ENCODE measurements around the gene DAB2IP.

The DAB2IP gene

GRCh38 chr9:121818016-121818661 is 166.7 kb downstream of the DAB2IP start:
- DNase-seq (ENCODE audit: low read depth): no peak

- no peak for DNase-seq (ENCODE audit: low read depth)
Measured at GRCh38 chr9:121818841-121819427, 167.5 kb downstream of the DAB2IP start.

- DNase-seq (ENCODE audit: low read depth): no peak
Measured at GRCh38 chr9:121819428-121820231, 168.2 kb downstream of the DAB2IP start.

GRCh38 chr9:121820286-121821005 is 169.0 kb downstream of the DAB2IP start:
- no peak for DNase-seq (ENCODE audit: low read depth)

- DNase-seq (ENCODE audit: low read depth): no peak
Measured at GRCh38 chr9:121821326-121821725, 169.9 kb downstream of the DAB2IP start.

GRCh38 chr9:121822093-121823085 is 171.0 kb downstream of the DAB2IP start:
- DNase-seq (ENCODE audit: low read depth): no peak

GRCh38 chr9:121823451-121824169 is 172.2 kb downstream of the DAB2IP start:
- no peak for DNase-seq (ENCODE audit: low read depth)

GRCh38 chr9:121824651-121825030 is 173.2 kb downstream of the DAB2IP start:
- no peak for DNase-seq (ENCODE audit: low read depth)

GRCh38 chr9:121825031-121825691 is 173.7 kb downstream of the DAB2IP start:
- DNase-seq (ENCODE audit: low read depth): no peak

GRCh38 chr9:121826711-121827110 is 175.3 kb downstream of the DAB2IP start:
- no peak for DNase-seq (ENCODE audit: low read depth)

- DNase-seq (ENCODE audit: low read depth): no peak
Measured at GRCh38 chr9:121827251-121827967, 176.0 kb downstream of the DAB2IP start.

GRCh38 chr9:121830441-121831140 is 179.2 kb downstream of the DAB2IP start:
- no peak for DNase-seq (ENCODE audit: low read depth)

- no peak for DNase-seq (ENCODE audit: low read depth)
Measured at GRCh38 chr9:121831869-121832268, 180.4 kb downstream of the DAB2IP start.

GRCh38 chr9:121833061-121833460 is 181.6 kb downstream of the DAB2IP start:
- DNase-seq (ENCODE audit: low read depth): no peak

Measured in stimulated activated CD8-positive, alpha-beta memory T cell treated with anti-CD3 and anti-CD28 coated beads, Interleukin-12 subunit alpha, Interleukin-12 subunit beta, amount 100 ng/mL, for 1 hour (primary cell).